HG03521 (cell line): ENCODE data around the gene NANOS2.
"Not testable (repeated sequence)": the region's sequence is repeated elsewhere in the genome, so short reads cannot be mapped to it uniquely, and the experiment has no call there.

Experiments
- ATAC-seq: cut with Tn5 transposase; IDR thresholded peaks from one replicate; pipeline ENCODE4 v1.9.1; 2021; ENCODE audit warnings: mild to moderate bottlenecking, moderate library complexity; ENCODE audit not compliant: unreplicated experiment

NANOS2 gene

DNA sequence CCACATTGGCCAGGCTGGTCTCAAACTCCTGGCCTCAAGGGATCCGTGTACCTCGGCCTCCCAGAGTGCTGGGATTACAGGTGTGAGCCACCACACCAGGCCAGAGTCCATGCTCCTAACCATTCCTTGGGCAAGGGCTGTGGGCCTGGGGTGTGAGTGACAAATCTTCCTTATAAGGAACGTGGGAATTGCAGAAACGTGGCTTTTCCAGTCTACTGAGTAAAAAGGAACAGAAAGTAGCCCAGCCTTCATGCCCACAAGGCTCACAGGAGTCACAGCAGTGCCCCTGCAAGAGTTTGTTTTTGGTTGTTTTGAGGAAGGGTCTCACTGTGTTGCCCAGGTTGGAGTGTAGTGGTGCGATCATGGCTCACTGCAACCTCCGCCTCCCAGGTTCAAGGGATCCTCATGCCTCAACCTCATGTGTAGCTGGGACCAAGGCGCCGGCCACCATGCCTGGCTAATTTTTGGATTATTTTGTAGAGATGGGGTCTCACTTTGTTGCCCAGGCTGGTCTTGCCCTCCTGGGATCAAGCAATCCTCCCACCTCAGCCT is 17.2 kb downstream of the NANOS2 start:
- ATAC-seq, result no peak

DNA sequence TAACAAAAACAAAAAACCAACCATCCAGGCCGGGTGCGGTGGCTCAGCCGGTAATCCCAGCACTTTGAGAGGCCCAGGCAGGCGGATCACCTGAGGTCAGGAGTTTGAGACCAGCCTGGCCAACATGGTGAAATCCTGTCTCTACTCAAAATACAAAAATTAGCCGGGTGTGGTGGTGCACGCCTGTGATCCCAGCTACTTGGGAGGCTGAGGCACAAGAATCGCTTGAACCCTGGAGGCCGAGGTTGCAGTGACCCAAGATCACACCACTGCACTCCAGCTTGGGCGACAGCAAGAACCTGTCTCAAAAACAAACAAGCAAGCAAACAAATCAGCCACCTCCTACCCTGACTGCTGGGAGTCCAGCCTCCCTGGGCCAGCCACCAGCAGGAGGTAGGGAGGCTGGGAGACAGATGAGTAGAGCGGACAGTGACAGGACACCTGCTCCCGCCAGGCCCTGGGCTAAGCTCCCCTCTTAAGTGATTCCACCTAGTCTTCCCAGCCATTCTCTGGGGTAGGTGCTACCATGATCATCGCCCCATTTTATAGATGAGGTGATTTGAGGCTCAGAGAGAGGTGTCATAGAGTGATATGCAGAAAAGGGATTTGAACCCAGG is 18.5 kb downstream of the NANOS2 start:
- not testable (repeated sequence) for ATAC-seq

DNA sequence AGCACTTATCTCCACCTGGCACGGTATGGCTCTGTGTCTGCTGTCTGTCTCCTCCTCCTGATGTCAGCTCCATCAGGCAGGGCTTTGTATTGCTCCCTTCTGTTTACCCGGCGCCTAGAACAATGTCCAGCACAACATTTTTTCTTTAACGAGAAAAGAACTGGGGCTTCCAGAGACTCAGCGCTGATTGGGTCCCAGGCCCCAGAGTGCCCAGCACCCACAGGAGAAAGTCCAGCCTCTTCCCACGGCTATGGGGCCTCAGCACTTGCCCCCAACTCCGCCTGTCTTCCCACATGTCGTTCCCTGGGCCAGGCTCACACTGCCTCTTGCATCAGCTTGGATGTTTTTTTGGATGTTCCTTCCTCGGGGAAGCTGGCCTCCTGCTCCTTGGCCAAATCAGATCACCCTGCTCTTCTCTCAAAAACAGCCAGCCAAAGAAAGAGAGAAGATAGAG is 19.0 kb downstream of the NANOS2 start:
- no peak for ATAC-seq

DNA sequence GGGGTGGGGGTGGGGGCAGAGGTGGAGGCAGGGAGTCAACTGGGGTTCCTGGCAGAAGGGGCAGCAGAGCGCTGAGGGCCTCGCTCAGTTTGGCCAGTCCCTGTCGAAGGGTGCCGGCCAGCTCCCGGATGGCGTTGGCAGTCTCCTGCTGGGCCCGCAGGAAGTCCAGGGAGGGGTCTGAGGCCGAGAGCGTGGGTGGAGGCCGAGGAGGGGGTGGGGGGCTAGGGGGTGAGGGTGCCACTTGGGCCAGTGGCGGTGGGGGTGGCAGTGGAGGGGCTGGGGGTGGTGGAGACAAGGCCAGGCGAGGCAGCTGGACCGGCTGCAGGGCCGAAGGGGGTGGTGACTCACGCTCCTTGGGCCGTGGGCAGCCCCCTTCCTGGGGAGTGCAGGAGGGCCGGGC is 23.7 kb downstream of the NANOS2 start:
- no peak for ATAC-seq

DNA sequence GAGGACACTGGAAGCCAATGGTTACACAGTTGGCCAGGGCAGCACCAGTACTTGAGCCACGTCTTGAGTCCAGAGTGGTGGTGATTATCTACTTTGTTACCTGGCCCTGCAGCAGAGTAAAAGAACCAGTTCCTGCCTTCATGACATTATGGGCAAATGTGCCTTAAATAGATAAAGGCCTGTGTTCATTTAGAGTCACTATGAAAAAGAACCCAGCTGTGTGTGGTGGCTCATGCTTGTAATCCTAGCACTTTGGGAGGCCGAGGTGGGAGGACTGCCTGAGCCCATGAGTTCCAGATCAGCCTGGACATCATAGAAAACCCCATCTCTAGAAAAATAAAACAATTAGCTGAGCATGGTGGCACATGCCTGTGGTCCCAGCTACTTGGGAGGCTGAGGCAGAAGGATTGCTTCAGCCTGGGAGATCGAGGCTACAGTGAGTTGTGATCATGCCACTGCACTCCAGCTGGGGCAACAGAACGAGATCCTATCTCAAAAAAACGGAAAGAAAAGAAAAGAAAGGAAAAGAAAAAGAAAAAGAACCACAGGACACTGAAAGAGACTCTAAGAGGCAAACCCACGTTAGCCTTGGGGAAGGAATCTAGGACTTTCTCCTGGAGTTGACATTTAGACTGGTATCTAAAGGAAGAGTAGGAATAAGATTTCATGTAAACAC is 25.2 kb downstream of the NANOS2 start:
- no peak for ATAC-seq

DNA sequence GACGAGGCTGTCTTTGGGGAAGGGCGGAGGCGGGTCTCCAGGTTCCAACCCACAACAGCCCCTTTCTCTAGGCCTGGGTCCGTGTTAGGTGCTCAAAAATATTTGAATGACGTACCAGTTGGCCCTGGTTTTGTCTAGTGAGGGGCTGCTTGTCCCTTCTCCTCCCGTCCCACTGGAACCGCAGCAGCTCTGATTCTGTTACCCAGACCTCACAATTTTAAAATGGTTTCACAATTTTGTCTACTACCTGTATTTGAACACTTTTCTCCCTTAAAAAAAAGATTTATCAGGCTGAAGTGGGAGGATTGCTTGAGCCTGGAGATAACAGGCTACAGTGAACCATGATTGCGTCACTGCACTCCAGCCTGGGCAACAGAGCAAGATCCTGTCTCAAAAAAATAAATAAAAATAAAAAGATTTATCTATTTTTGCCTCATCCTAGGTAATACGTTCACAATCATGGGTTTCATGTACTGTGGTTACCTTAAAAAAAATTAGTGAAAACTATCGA is 27.3 kb downstream of the NANOS2 start:
- no peak for ATAC-seq

DNA sequence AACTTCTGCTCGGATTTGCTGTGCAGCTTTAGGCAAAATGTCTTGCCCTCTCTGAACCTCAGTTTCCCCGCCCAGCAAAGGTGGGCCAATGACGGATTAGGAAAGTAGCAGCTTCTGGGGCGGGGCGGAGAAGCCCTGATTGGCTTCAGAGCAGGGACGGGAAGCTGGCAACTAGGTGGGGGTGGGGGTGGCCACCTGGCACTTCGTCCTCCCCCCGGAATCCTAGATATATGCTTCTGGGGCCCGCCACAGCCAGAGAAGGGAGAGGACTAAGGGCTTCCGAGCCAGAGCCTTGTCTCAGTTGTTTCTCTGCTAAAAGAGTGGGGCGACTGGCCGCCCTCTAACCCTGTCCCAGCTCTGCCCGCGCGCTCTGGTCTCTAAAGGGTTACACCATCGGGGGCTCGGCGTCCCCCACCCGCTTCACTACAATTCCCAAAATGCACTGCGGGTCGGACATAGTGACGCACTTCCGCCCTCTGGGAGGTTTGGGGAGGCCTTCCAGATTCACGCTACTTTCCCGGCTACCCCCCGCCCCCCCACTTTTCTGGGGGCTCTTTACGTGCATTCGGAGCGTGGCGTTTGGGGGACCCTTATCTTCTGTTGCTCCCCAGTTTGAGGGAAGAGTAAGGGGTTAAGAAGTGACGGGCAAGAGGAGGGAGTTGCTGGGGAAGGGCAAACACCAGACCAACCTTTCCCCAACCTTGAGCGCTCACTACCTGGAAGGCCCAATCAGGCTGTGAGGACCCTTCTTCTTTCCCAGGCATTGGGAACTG is 28.0 kb downstream of the NANOS2 start:
- peak; percentile 54 for ATAC-seq

DNA sequence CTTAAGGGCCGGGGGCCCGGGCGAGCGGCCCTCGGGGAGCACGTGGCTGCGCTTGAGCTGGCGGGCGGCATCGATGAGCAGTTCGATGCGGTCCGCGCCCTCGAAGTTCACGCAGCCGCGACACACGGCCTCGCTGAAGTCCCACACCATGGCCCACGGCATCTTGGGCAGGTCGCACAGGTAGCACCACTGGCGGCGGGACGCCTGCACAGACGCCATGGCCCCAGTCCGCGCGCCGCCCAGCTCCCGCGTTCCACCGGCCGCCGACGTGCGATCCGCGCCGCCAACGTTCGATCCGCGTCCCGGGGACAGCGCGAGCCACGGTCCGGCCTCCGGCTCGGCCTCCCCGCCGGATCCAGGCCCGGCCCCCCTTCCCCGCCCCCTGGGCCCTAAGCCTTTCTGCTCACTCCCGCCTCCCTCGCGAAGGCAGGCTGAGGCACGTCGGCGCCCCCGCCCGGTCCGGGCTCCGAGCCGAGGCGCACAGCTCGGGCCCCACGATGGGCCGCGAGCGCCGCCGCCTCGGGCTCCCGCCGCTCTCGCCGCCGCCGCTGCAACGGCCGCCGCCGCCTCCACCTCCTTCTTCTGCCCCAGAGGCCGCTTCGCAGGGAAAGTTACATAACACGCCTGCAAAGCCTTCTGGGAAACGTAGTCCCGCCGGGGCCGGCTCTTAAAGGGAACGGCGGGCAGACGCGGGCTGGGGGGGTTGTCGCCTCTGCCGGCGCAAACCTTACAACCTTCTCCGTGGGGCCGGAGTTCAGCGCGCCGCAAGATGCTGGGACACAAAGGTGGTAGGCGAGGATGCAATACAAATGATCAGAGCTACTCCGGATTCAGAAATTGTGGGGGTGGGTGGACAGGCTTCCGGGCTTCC is 28.8 kb downstream of the NANOS2 start, which contains the start of gene IRF2BP1:
IRF2BP1 (minus strand) TSS at position 586 of the 871 bp plus-strand sequence; CDS start at position 219, 367 bp downstream.
- peak; percentile 42 for ATAC-seq

DNA sequence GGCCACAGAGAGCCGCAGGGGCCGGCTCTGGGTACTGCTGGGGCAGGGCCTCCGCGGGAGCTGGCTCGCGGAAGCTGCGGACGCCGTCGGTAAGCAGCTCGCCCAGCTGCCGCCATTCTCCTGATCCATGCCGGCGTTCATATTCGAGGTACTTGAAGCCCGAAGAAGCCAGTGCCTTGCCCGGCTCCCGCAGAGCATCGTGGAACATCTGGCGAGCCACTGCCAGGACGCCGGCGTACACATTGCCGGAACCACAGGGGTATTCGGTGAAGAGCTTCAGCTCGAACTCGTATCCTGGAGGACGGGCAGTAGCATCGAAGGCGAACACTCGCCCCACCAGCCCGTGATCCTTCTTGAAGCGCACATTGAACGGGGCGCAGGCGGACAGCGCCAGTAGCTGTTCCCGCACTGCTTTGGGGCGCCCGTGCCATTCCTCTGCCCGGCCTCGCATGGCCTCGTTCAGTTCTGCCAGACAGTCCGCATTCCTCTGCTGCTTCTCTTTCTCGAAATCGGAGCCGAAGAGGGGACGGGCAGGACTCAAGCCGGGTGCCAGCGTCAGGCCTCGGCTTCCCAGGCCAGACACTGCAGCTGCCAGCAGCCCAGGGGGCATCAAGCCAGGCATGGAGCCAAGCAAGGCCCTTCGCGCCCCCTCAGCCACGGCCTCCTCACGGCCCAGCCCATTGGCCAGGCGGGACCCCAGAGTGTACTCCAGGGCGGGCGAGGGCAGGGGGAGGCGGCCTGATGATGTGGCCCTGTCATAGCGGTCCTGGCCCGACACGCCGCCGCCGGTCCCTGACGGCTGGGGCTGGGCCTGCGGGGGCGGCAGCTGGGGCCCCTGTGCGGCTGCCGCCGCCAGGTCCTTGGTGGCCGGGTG is 29.7 kb downstream of the NANOS2 start:
- ATAC-seq, result peak; percentile 2

DNA sequence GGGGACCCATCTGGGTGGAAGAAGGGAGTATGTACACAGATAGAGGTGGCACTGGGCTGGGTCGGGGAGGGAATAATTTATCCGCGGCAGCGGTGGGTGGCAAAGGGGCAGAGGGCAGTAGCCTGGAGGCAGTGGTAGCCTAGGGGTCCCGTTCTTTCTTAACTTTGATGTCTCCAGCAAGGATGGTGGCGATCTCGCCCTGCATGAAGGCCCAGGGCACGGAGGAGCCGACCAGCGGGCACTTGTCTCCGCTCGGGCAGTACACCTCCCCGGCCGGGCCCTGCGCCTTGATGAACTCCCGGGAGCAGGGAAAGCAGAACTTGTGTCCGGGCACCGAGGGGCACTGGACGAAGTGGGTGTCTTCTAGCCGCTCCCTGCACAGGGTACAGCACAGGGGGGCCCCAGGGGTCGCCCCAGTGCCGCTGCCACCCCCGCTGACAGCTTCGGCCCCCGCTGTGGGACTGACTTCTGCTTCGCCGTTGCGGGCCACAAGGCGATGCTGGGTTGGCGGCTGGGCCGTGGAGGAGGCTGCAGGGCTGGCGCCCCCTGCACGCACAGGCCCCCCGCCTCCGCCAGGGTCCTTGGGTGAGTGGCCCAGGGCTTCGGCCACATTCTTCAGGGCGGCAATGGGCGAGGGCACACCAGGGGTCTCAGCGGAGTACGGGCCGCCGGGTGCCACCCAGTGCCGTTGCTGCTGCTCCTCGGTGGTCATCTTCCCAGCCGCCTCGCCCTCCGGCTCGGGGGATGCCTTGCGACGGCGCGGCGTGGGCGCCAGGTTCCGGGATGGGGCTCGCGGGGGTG is 30.5 kb downstream of the NANOS2 start:
- no peak for ATAC-seq

DNA sequence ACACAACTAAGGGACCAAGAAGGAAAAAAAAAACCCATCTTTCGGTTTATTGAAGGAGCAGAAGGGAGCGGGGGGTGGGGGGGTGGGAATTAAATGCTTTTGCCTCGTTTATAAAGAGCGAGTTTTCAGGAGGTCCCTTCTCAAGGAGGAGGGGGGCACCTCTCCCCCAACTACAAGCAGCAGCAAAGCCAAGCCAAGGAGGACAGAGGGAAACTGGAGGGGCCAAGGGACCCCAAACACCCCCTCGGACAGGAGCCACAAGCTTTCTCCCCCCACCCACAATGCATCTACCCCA is 31.0 kb downstream of the NANOS2 start:
- ATAC-seq, result no peak

DNA sequence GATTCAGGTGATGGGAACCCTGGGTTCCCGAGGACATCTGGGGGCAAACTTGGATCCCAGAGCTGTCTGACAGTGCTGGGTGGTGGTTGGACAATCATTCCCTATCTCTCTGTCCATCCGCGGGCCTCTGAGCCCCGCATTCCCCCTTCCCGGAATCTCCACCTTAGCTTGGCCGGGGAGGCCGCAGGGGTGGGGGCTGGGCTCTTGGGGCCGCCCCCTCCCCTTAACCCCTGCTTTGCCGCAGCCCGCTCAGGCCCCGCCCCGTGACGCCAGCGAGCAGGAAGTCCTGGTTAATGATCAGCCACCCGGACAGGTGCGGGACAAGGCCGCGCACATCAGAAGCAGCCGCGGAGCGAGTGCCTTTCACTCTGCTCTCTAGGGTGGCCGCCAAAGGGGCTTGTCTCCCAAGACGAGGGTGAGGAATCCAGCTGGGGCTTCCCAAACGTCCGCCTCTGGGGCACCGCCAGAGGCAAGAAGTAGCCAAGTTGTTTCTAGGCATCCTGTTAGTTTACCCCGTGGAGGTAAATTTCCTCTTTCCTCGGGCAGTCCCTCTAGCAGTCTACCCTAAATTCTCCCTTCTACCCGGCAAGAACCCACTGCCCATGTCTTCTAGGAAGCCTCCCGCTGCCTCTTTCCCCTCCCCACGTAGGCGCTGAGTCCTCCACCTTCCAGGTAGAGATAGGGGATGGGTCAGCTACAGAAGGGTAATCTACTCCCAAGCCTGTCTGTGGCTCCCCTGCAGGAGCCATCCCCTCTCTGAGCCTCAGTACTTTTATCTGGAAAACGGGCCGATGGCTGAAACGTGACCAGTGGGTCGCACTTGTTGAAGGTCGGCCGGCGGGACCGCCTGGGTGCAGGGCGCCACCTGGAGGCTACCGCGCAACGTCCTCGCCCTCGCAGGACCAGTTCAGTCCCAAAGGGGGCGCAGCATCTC is 31.7 kb downstream of the NANOS2 start:
- ATAC-seq, result no peak

DNA sequence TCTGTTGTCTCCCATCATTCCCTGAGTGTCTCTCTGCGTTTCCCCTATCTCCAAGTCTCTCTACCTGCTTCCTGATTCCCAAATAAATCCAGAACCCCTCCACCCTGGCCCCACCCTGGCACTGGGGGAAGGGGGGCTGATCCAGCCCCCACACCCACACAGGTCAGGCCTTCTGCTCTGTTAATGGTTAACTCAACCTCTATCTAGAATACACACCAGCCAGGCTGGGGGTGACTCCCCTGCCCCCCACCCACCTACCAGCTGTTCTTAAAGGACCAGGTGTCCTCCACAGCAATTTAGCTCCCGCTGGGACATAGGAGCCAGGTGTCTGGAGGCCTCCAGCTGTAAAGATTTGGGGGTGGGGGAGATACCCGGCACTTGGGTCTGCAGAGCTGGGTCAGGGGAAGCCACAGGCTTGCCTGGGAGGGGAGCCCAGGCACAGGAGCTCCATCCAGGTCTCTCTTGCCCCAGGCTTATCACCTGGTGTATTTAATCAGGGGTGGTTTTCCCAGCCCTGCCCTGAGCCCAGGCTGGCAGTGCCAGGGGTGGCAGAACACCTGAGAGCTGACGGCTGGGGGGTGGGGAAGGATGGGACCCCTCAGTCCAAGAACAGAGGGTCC is 32.6 kb downstream of the NANOS2 start:
- no peak for ATAC-seq

DNA sequence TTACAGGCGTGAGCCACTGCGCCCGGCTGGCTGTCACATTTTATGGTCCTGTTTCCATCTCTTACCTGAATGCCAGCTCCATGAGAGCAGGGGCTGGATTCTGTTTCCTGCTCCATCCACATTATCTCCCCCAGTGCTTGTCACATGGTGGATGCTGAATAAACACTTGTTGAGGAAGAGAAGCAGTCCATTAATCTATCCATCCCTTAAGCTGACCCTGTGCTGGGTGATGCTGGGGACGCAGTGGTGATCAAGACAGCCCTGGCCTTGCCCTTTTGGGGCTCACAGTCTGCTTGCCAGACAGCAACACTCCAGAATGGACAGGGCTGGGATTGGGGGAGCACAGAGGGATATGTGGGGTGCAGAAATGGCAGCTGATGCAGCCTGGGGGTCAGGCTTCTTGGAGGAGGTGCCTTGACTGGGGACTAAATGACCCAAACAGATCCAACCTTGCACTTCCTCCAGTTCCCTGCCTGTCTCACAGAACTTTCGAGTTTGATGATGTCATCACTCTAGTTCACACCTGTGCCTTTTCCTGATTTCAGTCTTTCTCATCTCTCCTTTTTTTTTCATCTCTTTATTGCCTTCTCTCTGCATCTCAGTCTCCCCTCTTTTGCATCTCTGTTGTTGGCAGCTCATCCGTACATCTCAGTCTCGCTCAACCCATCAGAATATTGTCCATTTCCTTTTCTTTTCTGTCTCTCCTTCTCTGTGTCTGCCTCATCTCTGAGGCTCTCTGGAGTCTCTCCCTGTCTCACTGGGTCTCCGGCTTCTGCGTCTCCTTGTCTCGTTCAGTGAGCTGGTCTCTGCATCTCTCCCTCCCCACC is 33.3 kb downstream of the NANOS2 start:
- no peak for ATAC-seq

DNA sequence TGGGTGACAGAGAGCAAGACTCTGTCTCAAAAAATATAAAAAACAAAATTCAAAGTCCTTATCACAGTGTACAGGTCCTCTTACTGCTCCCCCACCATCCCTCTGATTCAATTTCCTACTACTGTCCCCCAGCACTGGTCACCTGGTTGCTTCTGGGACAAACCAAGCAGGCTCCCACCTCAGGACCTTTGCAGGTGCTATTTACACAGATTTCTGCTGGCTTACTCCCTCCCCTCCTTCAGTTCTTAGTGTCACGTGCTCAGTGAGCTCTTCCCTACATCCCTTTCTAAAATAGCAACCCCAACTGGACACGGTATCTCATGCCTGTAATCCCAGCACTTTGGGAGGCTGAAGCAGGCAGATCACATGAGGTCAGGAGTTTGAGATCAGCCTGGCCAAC is 34.6 kb downstream of the NANOS2 start:
- ATAC-seq, result no peak

DNA sequence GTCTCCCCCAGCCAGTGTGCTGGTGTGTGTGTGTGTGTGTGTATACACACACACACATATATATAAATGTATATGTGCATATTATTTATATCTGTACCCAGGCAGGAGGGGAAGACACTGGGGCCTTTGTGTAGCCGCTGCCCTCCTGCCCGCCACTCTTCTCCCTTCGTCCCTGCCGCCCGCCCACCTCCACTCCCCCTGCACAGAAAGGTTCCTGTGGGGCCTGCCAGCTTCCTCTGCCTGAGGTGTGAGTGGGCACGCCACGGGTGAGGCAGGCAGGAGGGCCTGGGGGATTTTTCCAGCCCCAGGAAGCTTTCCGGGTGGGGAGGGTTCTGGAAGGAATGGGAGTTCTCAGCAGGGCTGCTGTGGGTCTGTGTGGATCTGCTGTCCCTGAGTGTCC is 35.5 kb downstream of the NANOS2 start:
- ATAC-seq, result no peak
